ENCODE results near the gene TFCP2. TPM values are rescaled to one million over a fixed set of nuclear protein-coding genes. Genes with fewer than 3 reads are reported as not detected.

TFCP2 gene
- polyA plus RNA-seq, 3 donors, result 7.1 to 25.4 (median 14.2) TPM

GRCh38 chr12:51209259-51209658 lies 36.3 kb upstream of the TFCP2 start:
- Mint-ChIP-seq H3K9me3 (peaks cover 0 to 3% (median 0%) of the 10 kb centered on the region in 7 donors), H3K4me3 (no peak overlapping the region), H3K27me3 (ENCODE audit: low read depth in 3 of 3) (peaks cover 0 to 7% (median 2%) of the 10 kb centered on the region in 3 donors), H3K36me3 (no peaks in the 10 kb centered on the region), H3K27ac (no peak overlapping the region), H3K4me1 (no peaks in the 10 kb centered on the region)
- H3K4me2 ChIP-seq (replicated peaks; ENCODE audit: extremely low read depth, low read length, poor library complexity, severe bottlenecking), result no peak overlapping the region
- H3K9ac ChIP-seq (ENCODE audit: insufficient read depth, low read length, poor library complexity, severe bottlenecking), result no peak overlapping the region
- no peak for DNase-seq
- no peaks in the 10 kb centered on the region for H3K36me3 ChIP-seq (replicated peaks in 1 of 2; ENCODE audit: control insufficient read depth in 1 of 2, insufficient read depth in 2 of 2, low read length in 2 of 2)
- H3K4me1 ChIP-seq (ENCODE audit: control insufficient read depth in 1 of 2, insufficient read depth in 2 of 2, low read length in 2 of 2), result no peaks in the 10 kb centered on the region
- intact Hi-C loops (cut with micrococcal nuclease), result no loop called here
- no CpG with 5 or more reads among the region's 2 CpGs for WGBS (ENCODE audit: insufficient coverage)
- no peaks in the 10 kb centered on the region for H4K20me1 ChIP-seq (ENCODE audit: insufficient read depth, low read length)
- H3K9me3 ChIP-seq (replicated peaks in 1 of 2; ENCODE audit: control insufficient read depth in 1 of 2, insufficient read depth in 1 of 2, low read length in 2 of 2), result no peaks in the 10 kb centered on the region
- no peaks in the 10 kb centered on the region for H3K79me2 ChIP-seq (ENCODE audit: insufficient read depth, low read length)
- H3K4me3 ChIP-seq (replicated peaks in 1 of 3; ENCODE audit: low read depth in 2 of 3, low read length in 3 of 3), result no peak overlapping the region
- H3K27ac ChIP-seq (ENCODE audit: low read depth in 1 of 2, low read length in 2 of 2), result no peak overlapping the region
- no peak overlapping the region for H2AFZ ChIP-seq (ENCODE audit: insufficient read depth, low read depth, low read length, poor library complexity, severe bottlenecking)
- TF ChIP-seq, protein P1, sequence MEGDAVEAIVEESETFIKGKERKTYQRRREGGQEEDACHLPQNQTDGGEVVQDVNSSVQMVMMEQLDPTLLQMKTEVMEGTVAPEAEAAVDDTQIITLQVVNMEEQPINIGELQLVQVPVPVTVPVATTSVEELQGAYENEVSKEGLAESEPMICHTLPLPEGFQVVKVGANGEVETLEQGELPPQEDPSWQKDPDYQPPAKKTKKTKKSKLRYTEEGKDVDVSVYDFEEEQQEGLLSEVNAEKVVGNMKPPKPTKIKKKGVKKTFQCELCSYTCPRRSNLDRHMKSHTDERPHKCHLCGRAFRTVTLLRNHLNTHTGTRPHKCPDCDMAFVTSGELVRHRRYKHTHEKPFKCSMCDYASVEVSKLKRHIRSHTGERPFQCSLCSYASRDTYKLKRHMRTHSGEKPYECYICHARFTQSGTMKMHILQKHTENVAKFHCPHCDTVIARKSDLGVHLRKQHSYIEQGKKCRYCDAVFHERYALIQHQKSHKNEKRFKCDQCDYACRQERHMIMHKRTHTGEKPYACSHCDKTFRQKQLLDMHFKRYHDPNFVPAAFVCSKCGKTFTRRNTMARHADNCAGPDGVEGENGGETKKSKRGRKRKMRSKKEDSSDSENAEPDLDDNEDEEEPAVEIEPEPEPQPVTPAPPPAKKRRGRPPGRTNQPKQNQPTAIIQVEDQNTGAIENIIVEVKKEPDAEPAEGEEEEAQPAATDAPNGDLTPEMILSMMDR (IDR thresholded peaks at IDR 0.05), result no peak
- no peaks in the 10 kb centered on the region for H3K27me3 ChIP-seq (ENCODE audit: control insufficient read depth in 2 of 2, insufficient read depth in 2 of 2, low read length in 2 of 2)

DNA sequence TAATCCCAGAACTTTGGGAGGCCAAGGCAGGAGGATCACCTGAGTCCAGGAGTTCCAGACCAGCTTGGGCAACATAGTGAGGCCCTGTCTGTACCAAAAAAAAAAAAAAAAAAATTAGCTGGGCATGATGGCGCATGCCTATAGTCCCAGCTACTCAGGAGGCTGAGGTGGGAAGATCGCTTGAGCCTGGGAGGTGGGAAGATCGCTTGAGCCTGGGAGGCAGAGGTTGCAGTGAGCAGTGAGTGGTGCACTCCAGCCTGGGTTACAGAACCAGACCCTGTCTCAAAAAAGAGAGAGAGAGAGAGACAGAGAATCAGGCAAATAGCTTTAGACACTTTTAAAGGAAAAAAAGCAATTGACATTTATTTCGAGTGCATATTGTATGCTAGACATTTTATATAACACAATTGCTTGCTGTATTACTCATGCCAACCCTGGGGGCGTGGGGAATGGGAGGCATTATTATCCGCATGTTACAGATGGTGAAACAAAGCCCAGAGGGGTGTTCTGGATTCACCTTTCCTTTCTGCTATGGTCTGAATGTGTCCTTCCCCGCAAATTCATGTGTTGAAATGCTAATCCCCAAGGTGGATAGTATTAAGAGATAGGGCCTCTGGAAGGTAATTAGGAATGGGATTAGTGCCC lies 35.2 kb upstream of the TFCP2 start:
- Histone ChIP-seq H3K79me2 (ENCODE audit: insufficient read depth, low read length) (no peaks in the 10 kb centered on the region), H3K4me2 (replicated peaks; ENCODE audit: extremely low read depth, low read length, poor library complexity, severe bottlenecking) (no peak overlapping the region), H3K27ac (ENCODE audit: low read depth in 1 of 2, low read length in 2 of 2) (no peak overlapping the region), H4K20me1 (ENCODE audit: insufficient read depth, low read length) (no peaks in the 10 kb centered on the region), H3K4me1 (ENCODE audit: control insufficient read depth in 1 of 2, insufficient read depth in 2 of 2, low read length in 2 of 2) (no peaks in the 10 kb centered on the region), H3K9me3 (replicated peaks in 1 of 2; ENCODE audit: control insufficient read depth in 1 of 2, insufficient read depth in 1 of 2, low read length in 2 of 2) (no peaks in the 10 kb centered on the region), H3K27me3 (ENCODE audit: control insufficient read depth in 2 of 2, insufficient read depth in 2 of 2, low read length in 2 of 2) (no peaks in the 10 kb centered on the region), H2AFZ (ENCODE audit: insufficient read depth, low read depth, low read length, poor library complexity, severe bottlenecking) (no peak overlapping the region), H3K36me3 (replicated peaks in 1 of 2; ENCODE audit: control insufficient read depth in 1 of 2, insufficient read depth in 2 of 2, low read length in 2 of 2) (no peaks in the 10 kb centered on the region), H3K4me3 (replicated peaks in 1 of 3; ENCODE audit: low read depth in 2 of 3, low read length in 3 of 3) (no peak overlapping the region), H3K9ac (ENCODE audit: insufficient read depth, low read length, poor library complexity, severe bottlenecking) (no peak overlapping the region)
- Mint-ChIP-seq H3K27ac (no peak overlapping the region), H3K9me3 (peaks cover 0 to 3% (median 0%) of the 10 kb centered on the region in 7 donors), H3K4me1 (no peaks in the 10 kb centered on the region), H3K4me3 (no peak overlapping the region), H3K36me3 (no peaks in the 10 kb centered on the region), H3K27me3 (ENCODE audit: low read depth in 3 of 3) (peaks cover 0 to 8% (median 2%) of the 10 kb centered on the region in 3 donors)
- intact Hi-C loops (cut with micrococcal nuclease), result no loop called here
- TF ChIP-seq, protein P1 (IDR thresholded peaks at IDR 0.05), result no peak
- DNase-seq, result no peak
- WGBS (ENCODE audit: insufficient coverage), result 100% methylated on average over 3 of the region's 7 CpGs
